GM18517 (cell line): Measurements from ENCODE around the gene AMZ1.
"Not testable (repeated sequence)": the region's sequence is repeated elsewhere in the genome, so short reads cannot be mapped to it uniquely, and the experiment has no call there.

Source experiments
- ATAC-seq: cut with Tn5 transposase; IDR thresholded peaks from one replicate; pipeline ENCODE4 v1.9.1; 2021; ENCODE audit warnings: mild to moderate bottlenecking, moderate library complexity; ENCODE audit not compliant: unreplicated experiment

Gene AMZ1

DNA sequence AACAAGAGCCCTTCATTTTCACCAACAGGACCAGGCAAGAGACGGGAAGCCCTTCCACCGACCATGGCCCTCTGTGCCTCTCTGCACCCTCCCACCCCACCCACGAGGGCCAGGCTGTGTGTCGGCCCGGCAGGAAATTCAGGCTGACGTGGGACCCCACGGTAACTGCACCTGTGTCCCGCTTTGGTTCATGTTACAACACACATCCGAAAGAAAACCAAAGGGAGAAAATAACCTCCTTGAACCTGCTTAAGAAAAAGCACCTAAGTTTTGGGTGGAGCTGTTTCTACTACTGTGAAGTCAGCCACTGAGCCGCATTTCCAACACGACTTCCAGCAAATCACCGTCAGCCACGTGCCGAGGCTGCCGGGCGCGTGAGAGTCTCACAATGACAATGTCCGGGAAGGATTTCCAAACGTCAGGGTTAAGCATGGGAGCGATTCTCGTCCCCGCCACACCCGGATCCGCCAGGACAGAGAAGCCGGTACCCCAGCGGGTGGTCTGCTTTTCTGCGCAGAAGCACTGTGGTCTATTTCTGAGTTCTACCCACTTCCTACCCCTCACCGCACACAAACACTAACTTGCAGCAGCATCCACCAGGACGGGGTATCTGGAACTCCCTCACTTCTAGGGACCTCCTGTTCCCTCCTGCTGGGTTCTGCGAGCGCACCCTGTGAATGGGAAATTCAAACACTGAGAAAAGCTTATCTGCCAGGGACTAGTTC is 36.6 kb downstream of the AMZ1 start:
- no peak for ATAC-seq

DNA sequence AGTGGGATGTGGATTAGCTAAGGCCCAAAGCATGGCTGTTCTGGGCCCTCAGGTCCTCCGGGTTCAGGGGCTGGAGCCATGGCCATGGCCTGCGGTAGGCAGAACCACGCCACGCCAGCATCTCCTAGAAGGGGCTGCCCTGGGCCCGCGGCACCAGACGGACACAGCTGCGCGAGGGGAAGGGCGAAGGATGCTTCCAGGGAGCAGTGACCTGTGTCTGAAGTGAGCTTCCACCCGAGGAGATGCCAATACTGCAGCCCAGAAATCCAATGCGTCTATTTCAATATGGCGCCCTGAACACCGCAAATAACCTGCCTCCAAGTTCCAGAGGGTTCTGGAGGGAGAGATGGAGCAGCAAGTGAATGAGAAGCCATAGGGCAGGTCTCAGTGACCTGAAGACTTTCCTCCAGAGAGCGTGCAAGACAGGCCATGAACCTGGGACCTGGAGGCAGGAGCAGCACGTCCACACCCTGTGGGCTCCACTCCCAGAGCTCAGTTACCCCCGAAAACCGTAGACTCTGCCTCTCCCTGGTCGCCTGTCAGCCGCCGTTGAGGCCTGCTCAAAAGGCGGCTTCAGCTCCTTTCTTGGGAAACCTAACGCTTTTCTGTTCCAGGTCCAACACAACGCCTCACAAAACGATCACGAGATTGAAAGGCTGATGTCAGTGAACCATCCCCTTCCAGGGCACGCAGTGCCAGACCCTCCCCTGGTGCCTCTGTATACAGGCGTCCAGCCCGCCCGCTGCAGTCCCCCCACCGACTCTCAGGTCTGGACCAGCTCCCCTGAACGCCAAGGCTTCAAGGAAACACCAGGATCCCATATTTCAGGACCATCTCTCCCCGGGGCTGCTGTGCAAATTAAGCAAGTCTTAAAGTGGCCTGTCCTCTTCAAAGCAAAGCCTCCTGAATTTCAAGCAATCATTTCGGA is 37.4 kb downstream of the AMZ1 start:
- ATAC-seq: no peak

DNA sequence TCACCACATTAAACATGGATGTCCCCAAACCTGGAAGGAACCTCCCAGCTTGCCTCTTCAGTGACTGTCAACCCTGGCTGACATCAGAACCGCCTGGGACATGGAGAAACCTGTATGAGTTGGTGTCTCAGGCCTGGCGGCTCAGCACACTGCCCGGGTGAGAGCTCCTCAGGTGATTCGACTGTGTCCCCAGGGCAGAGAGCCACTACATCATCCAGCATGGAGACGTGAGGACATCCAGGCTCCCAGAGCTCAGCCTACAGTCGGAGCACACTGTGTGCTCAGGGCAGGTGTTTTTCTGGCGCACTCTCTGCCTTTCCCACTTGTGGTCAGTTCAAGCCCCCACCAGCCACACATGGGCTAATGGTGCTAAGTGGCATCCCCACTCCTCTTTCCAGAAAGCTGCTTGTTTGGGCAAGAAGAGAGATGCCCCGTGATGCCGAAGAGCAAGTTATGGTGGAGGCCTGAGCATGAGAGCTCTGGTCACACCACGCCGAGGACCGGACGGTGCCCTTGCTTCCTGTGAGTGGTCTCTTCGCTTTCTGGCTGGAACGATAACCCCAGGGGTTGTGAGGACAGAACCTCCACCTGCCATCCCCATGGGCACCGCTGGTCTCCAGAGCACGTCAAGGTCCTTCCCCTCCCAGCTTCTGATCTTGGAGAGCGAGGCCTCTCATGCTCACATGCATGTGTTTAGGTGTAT is 38.5 kb downstream of the AMZ1 start:
- ATAC-seq: no peak

DNA sequence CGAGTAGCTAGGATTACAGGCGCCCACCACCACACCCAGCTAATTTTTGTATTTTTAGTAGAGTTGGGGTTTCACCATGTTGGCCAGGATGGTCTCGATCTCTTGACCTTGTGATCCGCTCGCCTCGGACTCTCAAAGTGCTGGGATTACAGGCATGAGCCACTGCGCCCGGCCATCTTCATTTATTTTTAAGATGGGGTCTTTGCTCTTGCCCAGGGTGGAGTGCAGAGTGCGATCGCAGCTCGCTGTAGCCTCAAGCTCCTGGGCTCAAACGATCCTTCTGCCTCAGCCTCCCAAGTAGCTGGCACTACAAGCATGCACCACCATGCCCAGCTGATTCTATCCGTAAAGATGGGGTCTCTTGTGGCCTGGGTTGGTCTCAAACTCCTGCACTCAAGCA is 39.2 kb downstream of the AMZ1 start:
- ATAC-seq: not testable (repeated sequence)

DNA sequence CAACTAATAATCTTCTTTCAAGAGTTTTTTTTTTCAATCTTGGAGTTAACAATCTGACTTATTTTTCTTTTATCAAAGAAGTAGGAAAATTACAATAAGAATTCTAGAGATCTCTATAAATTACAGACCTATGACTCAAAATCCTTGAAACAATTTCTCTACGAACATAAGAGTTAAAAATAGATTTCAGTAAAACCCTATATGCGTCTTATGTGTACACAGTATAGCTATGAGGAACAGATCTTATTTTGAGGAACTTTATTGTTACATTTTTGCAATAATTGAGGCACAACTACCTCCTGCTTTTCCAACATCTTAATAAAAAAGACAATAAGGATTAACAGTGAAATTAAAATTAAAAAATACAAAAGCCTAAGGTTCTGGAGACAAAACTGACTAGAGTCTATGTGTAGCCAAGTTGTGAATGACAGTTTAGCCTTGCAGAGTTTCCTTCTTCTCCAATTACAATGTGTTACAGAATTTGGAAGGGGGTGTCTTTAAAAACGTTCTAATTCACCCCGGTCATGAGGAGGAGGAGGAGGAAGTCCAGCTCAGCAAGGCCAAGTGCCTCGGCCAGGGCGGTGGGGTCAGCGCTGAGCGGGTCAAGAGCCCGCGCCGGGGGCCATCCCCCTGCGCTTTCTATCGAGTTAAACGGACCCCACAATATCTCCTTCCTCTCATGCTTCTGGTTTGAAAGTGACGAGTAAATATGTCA is 40.5 kb downstream of the AMZ1 start:
- ATAC-seq: no peak

DNA sequence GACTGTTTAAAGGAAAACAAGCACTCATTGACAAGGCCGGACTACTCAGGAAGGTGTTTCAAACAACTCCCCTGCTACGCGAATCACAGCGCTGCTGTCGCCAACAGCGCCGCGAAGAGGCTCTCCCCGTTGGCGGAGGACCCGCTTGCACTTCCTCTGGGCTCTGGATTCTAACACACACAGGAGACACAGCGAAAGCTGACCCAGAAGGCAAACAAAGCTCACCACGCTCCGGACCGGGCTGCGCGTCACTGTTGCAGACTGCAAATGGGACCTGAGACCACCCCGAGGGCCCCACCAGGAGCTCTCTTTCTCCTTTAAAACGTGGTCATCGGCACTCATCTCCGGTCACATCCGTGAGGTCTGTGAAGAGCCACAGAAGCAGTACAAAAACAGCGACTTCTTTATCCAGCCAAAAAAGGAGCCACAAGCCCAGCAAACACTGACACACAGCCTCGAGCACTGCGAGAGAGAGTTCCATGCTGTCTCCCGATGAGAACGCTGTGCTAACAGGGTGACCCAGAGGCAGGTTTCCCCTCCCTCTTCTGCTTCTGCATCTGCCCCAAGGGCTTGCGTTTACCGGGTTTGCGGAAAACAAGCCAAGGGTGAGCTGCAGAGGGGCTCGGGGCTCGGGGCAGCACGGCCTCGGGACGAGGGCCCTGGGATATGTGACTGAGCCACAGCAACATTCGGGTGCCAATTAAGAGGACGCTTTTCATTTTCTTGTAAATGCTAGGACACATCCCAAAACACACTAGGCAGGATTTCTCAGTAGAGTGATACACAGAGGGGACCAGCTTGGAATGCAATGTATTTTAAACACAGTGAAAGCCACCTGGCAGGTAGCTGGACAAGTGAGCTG is 41.3 kb downstream of the AMZ1 start:
- no peak for ATAC-seq

DNA sequence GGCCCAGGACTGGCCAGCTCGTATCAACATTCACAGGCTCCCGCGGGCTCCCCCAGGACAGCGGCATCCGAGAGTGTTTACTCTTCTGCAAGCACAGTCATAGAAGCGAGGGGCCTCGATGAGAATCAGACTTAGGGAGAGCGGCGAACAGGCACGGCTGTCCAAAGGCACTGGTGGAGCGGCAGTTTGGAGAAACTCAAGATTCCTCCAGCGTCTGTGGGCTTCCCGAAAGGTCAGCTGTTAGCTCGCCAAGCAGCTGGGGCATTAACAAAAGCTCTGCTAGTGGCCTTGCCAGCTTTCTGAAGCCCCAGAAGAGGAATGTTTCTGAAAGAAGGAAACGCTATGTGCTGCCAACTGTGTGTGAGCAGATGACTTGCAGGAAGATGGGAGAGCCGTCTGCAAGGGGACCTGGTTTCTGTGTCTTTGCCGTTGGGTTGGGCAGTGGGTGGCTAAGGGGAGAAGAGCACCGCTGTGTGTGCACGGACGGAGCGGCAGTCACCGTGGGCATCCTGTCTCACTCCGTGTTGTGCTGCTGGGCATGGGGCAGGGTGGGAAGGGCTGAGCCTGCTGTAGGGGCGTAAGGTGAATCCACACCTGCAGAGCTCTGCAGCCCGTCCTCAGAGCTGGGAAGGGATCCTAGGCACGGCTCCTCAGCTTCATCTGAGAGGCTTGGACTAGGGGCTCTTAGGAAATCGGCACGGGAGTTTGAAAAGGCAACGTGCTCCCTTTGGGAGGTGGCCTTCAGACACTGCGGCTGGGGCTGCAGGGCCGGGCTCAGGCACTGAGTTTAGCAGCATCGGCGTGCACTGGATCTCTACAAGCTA is 42.1 kb downstream of the AMZ1 start:
- ATAC-seq: no peak

DNA sequence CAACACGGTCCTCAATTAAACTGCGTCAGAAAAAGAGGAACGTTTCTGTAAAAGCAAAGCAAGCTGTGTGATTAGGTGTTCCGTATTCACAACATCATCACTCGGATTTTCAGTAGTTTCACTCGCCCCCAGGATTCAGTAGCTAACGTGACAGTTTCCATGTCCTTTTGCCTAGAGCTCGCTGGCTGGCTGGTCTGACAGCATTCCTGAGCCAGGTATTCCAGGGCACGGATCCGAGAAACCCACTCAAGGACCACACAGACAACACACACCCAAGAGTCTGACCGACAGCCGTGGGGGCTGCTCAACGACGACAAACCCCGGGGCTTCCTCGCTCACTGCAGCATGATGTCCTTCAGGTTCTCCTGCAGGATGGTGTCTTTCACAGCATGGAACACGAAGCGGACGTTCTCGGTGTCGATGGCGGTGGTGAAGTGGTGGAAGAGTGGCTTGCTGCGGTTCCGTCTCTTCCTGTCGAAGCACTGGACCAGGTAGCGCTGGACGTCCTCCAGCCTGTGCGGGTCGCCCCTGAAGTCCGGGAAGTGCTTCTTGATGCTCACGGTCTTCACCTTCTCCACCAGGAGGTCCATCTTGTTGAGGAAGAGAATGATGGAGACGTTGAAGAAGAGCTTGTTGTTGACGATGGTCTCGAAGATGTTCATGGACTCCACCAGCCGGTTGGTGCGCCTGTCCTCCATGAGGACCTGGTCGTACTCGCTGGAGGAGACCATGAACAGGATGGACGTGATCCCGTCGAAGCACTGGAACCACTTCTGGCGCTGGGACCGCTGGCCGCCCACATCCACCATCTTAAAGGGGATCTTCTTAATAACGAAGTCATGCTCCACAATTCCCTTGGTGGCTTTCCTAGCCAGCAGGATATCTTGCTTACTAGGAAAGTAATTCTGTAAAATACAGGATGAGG is 43.1 kb downstream of the AMZ1 start:
- ATAC-seq: no peak

DNA sequence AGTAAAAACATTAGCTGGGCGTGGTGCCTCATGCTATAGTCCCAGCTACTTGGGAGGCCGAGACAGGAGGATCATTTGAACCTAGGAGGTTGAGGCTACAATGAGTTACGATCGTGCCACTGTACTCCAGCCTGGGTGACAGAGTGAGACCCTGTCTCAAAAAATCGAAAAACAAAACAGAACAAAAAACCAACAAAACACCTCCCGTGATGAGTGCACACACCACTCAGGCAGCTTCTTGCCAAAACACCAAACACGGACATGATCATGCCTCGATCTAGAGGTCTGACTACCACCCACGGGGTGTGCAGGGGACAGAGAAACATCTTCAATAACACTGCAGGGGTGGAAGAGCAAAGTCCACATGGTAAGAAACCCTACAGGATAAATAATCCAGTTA is 44.4 kb downstream of the AMZ1 start:
- no peak for ATAC-seq

DNA sequence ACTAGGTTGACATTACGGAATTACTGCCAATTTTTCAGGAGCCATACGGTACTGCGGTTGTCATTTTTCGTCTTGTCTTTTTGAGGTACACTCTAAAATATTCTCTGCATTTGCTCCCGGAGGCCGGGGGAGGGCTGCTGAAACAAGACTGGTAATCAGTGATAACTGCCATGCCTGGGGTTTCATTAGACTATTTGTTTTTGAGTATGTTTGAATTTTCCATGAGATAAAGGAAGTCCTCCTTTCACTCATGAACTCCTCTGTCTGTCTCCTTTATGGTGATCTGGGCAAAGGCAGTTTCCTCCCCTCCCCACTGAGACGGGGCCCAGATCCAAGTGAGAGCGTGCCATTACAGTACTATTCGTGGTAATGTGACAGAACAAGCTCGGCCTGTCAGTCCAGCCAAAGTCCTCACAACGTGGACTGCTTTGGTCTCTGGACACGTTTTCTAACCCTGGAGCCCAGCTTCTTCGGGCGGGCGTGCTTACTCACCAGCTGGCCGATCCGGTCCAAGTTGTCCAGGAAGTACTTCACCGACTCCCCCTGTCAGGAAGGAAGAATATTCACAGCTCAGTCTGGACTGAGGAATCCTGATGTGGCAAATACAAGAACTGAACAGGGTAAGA is 45.1 kb downstream of the AMZ1 start:
- no peak for ATAC-seq

DNA sequence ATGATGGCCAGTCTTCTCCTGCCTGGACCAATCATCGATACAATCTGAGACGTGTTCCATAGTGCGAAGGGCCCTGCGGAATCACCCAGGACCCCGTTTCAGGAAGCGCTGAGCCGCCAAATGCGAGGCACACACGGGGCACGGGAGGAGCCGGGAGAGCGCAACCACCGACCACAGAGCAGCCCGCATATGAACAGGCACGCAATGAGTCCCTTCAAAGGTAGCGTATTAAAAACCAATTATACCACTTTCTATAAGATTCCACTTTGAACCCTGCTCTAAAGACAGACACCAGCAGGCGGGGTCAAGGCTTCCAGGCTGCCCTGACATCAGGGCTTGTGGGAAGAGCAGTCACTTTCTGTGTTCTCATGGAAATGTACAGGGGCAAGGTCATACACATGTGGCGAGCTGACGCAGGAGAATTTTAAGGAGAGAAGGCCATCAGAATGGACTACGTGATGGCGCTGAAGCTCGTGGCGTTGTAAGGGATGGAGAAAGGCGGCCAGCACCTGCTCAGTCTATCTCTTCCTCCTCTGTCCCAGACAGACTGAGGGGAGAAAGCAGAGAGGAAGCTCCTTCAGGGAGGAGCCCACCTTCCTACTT is 46.2 kb downstream of the AMZ1 start:
- ATAC-seq: no peak

DNA sequence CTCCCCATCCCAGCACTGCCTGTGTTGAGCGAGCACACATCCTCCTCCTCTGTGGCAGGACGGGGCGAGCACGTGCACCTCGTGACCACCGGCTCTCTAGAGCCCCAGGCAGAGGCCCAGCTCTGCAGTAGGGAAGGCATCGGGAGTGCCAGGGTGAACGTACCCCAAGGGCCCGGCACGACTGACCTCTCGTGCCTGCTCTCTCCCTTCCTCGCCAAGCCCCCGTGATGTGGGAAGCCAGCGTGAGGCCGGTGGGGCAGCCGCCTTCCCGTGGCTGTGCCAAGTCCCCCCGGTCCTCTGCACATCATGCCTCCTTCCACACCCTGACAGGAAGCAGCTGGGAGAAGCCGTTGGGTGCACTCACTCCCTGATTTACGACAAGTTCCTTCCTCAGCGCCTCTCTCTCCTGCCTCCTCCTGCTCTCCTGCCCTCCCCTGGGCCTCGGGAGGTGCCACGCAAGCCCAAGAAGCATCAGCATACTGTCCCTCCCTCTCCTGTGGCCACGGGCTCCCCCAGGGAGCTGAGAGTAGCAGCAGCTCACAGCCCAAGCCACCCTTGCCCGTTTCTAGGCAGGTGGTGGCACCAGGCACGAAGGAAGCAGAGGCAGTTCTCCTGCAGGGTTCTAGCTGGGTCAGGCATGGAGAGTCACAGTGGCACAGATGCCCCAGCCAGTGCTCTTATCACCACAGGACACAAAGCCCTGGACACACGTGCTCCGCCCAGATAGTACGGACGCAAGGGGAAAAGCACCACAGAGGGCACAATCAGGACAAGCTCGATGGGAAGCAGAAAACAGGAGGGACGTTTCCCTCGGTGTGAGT is 47.0 kb downstream of the AMZ1 start:
- ATAC-seq: no peak

DNA sequence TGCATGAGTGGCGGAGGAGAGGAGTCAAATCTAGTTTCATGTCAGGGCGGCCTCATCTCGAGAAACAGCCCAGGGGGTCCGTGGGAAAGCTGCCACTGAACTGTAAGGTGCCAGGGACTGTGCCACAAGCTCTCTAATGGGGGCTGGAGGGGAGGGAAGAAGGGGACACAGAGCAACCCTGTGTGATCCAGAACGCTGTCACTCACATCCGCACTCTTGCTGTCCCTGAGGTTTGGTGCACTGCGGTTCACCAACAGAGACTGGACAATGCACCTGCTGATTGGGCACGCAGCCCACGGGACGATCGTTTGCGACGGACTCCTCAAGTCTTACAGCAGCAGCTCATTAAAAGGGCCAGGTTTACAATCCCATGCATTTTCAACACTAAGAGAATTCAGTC is 47.7 kb downstream of the AMZ1 start:
- no peak for ATAC-seq

DNA sequence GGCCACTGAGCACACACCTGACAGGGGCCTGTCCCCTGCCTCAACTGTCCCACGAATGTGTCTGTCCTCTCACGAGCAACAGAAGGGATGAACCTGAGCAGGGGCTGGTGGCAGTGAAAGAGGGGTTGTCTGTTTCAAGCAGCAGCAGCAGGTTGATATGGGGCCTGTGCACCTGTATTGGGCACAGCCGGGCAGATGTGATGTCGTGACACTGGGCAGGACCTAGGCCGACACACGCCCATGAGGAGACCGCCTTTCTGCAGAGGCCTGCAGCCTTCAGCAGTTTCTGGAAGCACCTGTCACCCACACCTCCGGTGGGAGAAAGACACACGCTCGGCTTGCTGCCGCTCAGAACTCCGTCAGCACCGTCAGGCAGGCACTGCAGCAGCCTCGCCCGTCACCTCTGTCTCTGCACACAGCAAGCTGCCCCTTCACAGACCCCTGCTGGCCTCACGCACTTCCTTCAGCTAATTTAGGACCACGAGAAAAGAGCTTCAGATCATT is 48.5 kb downstream of the AMZ1 start:
- ATAC-seq: no peak

DNA sequence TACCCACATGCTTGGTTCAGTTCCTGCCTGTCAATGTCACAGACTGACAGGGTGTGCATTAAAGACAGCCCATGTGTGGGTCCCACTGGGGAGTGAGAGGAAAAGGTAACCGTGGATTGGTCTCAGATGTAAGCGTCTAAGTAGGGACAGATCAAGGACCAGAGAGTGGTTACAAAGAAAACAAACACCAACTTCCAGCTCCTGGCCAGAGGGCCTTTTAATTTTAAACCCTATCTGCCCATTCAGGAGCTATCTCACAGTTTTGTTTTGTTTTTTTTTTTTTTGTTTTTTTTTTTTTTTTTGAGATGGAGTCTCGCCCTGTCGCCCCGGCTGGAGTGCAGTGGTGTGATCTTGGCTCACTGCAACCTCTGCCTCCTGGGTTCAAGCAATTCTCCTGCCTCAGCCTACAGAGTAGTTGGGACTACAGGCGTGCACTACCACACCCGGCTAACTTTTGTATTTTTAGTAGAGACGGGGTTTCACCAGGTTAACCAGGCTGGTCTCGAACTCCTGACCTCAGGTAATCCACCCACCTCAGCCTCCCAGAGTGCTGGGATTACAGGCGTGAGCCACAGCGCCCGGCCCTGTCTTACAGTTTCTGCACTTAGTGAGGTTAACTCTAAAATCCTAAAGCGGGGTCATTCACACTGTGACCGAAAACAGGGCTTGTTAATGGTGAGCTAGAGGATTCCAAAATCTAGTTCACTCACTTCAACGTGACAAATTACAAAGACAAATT is 49.2 kb downstream of the AMZ1 start:
- not testable (repeated sequence) for ATAC-seq
